DND-41 (cell line): ENCODE results near the gene SERPING1.
"Not testable (repeated sequence)": the region's sequence is repeated elsewhere in the genome, so short reads cannot be mapped to it uniquely, and the experiment has no call there.

Source experiments
- CTCF ChIP-seq: IDR thresholded peaks from 2 replicates; pipeline ENCODE4 v1.5.1; 2012; ENCODE audit warnings: borderline replicate concordance, low read length, moderate library complexity, mild to moderate bottlenecking; ENCODE audit not compliant: poor library complexity, severe bottlenecking; ENCODE audit errors: extremely low read depth
- EZH2 ChIP-seq: IDR thresholded peaks from 3 replicates; pipeline ENCODE4 v1.6.1; 2012; ENCODE audit warnings: borderline replicate concordance, low read depth, mild to moderate bottlenecking, moderate library complexity, low read length, inconsistent platforms; ENCODE audit not compliant: severe bottlenecking

GRCh38 chr11:57652230-57652629 lies 54.7 kb downstream of the SERPING1 start:
- TF ChIP-seq CTCF, EZH2: not testable (repeated sequence)
